ENCODE results near the gene C11orf68. TPM values are rescaled to one million over a fixed set of nuclear protein-coding genes. Genes with fewer than 3 reads are reported as not detected.
"Not testable (repeated sequence)": the region's sequence is repeated elsewhere in the genome, so short reads cannot be mapped to it uniquely, and the experiment has no call there.

The C11orf68 gene
- total RNA-seq = 35.2 TPM
- long read RNA-seq, transcript C11orf68-202 (2 exons, 1,559 nt) = major isoform, 22 of 42 reads
- long read RNA-seq, transcript C11orf68-201 (2 exons, 1,619 nt) = minor isoform, 7 of 42 reads
- long read RNA-seq, transcript C11orf68-203 (1 exons, 1,528 nt) = minor isoform, 13 of 42 reads
- long read RNA-seq, partial matches to known transcripts = 0 of 42 reads
- long read RNA-seq, other reads (novel, unspliced or antisense) = 0 of 42 reads

DNA sequence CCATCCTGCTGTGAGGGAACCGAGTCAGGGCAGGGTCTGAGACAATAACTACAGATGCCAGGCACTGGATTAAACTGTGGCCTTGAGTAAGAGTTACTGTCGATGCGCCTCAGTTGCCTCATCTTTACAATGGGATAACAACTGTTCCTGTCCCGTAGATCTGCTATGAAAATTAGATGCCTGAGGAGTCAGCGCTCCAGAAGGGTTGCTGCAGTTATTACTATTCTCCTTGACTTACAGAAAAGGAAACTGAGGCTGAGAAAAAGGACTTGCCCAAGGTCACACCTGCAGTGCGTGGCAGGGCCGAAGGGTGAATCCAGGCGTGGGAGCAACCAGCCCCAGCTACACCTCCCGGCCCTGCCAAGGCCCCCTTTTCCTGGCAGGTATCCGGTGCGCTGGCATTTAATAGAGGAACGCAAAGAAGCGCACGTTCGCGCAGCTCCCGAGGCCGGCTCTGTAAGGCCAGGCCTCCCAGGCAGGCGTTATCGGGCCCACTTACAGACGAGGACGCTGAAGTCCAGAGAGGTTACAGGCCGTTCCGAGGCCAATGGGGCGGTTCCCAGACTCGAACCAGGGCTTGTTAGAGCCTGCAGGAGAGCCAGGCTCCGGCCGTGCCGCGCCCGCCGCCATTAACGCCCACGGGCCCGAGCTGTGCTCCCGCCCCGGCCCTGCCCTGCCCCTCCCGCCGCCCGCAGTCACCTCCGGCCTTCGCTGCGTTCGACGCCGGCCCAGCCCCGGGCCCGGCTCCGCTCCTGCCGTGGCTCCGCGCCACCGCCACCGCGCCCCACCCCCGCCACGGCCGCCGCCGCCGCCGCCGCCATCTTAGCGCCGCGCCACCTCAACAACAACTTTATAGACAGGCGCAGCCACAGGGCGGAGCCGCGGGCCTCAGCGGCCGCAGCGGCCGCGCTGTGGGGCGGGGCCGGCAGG lies at the start of gene C11orf68:
TSS of gene C11orf68 (minus strand) at position 852 of the 930 bp plus-strand sequence. CDS start at position 821, 31 bp downstream.
- intact Hi-C loops (cut with micrococcal nuclease) = no loop called here
- no peak for DNase-seq
- no peak for ATAC-seq

DNA sequence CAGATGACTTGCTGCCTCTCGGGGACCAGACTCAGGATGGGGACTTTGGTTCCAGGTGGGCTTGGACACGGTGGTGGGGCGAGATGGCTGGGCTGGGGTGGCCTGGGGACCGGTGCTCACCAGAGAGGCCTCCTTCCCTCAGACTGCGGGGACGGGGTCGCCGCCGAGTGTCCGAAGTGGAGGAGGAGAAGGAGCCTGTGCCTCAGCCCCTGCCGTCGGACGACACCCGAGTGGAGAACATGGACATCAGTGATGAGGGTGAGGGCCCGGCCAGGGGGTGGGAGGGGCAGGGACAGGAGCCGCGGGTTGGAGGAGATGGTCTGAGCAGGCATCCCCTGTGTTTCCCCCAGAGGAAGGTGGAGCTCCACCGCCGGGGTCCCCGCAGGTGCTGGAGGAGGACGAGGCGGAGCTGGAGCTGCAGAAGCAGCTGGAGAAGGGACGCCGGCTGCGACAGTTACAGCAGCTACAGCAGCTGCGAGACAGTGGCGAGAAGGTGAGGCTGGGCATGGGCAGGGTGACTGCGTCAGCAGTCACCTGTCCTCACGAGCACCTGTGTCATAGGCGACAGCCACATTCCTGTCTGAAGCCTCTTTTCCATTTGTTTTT lies 48.6 kb upstream of the C11orf68 start:
- intact Hi-C loops (cut with micrococcal nuclease) = no loop called here
- DNase-seq (no peak), ATAC-seq (no peak)

DNA sequence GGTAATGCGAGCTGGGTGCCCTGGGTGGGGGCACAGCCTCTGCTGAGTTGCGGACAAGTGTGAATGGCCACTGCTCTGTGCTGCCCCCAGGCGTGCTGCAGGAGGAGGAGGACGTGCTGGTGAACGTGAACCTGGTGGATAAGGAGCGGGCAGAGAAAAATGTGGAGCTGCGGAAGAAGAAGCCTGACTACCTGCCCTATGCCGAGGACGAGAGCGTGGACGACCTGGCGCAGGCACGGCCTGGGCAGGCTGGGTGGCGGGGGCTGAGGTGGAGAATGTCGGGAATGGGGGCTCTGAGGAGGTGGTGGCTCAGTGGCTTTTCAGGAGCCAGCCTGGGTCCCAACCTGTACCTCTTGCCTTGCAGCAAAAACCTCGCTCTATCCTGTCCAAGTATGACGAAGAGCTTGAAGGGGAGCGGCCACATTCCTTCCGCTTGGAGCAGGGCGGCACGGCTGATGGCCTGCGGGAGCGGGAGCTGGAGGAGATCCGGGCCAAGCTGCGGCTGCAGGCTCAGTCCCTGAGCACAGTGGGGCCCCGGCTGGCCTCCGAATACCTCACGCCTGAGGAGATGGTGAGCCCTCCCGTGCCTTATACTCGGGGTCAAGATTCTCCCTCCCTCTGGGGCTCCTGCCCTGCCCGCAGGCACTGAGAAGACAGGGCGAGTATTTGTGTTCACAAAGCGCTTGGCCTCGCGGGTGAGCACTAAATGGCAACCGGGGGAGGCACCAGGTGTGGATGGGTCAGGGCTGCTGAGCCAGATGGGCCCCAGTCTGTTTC lies 47.3 kb upstream of the C11orf68 start:
- no peak for ATAC-seq
- intact Hi-C loops (cut with micrococcal nuclease) = no loop called here
- DNase-seq = no peak

DNA sequence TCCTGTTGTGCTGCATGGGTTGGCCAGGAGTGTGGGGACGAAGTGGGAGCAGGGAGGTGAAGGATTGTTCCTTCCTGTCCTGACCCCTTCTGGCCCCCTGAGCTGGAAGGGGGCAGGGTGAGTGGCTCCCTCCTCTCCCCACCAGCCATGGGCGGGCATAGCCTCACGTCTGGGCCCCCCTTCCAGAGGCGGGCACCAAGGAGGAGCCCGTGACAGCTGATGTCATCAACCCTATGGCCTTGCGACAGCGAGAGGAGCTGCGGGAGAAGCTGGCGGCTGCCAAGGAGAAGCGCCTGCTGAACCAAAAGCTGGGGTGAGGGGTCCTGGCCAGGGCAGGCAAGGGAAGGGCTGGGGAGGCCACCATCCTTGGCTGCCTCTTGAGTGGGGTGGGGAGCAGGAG lies 46.0 kb upstream of the C11orf68 start:
- intact Hi-C loops (cut with micrococcal nuclease) = no loop called here
- ATAC-seq (no peak), DNase-seq (no peak)

DNA sequence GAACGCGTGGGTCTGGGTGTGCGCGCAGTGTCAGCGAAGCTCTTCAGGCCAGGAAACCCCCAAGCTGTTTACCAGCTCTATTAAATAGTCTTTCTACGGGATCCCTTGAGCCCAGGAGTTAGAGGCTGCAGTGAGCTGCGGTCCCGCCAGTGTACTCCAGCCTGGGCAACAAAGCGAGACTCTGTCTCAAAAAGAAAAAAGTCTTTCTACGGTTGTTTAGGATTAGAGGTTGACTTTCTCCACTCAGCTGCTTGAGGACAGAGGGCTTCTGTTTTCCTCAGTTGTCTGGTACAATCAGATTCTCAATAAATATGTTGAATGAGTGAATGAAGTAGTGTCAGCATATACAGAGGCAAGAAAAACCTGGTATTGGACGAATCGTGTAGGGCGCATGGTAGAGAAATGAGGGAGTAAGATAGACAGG lies 43.3 kb upstream of the C11orf68 start:
- intact Hi-C loops (cut with micrococcal nuclease) = no loop called here
- ATAC-seq (no peak), DNase-seq (no peak)

DNA sequence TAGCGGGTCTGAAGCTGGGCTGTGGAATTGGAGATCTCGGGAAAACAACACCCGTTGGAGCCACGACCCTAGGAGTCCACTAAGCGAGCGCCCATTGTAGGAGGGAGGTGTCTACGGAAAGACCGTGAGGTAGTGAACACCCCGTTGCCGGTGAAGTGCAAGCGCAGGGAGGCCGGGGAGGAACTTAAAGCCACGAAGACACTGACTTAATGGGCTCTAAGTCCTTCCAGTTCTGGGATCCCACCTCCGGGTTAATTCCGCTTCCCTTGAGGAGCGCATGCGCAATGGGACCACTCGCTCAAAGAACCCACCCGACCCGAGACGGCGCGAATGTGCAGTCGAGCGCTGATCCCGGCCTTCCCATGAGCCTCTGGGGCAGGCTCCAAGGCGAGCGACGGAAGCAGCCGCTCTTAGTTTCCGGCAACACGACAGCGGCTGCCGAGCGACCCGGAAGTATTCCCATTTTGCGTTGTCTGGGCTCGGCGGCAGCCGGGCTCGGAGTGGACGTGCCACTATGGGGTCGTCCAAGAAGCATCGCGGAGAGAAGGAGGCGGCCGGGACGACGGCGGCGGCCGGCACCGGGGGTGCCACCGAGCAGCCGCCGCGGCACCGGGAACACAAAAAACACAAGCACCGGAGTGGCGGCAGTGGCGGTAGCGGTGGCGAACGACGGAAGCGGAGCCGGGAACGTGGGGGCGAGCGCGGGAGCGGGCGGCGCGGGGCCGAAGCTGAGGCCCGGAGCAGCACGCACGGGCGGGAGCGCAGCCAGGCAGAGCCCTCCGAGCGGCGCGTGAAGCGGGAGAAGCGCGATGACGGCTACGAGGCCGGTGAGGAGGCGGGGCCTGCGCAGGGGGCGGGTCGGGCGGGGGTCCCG lies 42.6 kb upstream of the C11orf68 start, which contains the start of gene SART1:
TSS of gene SART1 (plus strand) at position 468 of the 874 bp plus-strand sequence. CDS start at position 515, 47 bp downstream.
- intact Hi-C loops (cut with micrococcal nuclease) = no loop called here
- peak; percentile 99 for ATAC-seq
- DNase-seq = peak; percentile 98

DNA sequence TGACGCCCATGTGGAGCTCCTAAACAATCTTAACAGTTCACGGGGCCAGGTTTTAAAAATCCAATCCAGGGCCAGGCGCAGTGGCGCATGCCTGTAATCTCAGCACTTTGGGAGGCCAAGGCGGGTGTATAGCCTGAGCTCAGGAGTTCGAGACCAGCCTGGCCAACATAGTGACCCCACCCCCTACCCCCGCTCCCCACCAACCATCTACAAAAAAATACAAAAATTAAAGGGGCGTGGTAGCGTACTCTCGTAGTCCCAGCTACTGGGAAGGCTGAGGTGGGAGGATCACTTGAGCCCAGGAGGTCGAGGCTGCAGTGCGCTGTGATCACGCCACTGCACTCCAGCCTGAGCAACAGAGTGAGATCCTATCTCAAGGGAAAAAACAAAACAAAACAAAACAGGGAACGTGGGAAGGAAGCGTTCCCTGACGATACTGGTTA lies 42.0 kb upstream of the C11orf68 start:
- DNase-seq (no peak), ATAC-seq (peak; percentile 13)
- intact Hi-C loops (cut with micrococcal nuclease) = no loop called here

DNA sequence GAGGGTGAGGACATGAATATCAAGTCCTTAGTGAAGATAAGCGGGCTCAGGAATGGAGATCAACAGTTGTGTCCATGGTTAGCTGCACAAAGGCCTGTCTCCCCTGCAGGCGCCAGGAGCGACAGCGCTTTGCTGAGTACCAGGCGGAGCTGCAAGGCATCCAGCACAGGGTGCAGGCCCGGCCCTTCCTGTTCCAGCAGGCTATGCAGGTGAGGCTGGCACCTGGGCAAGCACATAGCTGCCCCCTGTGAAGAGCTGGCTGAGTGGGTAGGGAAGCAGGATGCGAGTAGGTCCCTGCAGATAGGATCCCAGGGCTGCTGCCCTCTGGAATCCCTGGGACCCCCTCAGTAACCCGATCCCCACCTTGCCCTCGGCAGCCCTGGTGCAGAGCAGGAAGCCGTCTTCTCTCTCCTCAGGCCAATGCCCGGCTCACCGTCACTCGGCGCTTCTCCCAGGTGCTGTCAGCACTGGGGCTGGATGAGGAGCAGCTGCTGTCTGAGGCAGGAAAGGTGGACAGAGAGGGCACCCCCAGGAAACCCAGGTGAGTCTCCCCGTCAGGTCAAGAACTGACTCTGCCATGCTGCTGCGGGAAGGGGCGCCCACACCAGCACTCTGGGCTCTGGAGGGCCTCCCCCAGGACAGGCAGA lies 40.0 kb upstream of the C11orf68 start:
- no peak for ATAC-seq
- DNase-seq = no peak
- intact Hi-C loops (cut with micrococcal nuclease) = no loop called here

DNA sequence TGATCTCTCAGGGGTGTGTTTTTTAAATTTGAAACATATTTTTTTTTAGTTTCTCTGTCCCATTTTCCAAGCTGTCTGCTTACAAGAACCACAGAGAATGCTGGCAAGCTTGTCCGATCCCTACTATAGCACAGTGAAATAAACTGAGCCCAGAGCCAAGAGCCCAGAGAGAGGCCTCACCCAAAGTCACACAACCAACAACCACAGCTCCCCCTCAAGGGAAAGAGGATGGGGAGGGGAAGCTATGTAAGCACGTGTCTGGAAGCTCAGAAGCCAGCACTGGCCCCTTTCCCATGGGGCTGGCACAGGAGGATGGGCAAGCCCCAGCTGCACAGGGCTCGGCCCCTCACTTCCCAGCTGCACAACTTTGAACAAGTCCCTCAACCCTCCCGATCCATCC lies 39.4 kb upstream of the C11orf68 start:
- ATAC-seq = no peak
- intact Hi-C loops (cut with micrococcal nuclease) = no loop called here
- no peak for DNase-seq

DNA sequence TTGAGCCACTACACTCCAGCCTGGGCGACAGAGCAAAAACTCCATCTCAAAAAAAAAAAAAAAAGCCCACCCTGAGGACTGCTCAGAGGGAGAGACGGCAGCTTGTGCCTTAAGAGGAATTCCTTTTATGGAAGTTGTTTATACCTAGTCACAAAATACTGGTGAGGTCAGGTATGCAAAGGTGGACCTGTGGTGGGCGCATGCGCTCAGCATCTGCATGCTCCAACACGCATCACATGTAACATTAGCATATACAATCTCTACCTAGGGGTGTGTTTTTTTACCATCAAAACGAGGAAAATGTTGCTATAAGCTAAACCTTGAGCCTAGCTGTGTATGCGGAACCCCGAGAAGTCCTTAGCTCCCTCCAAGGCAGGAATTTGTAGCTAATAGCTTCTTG lies 35.9 kb upstream of the C11orf68 start:
- ATAC-seq (no peak), DNase-seq (no peak)
- intact Hi-C loops (cut with micrococcal nuclease) = no loop called here

DNA sequence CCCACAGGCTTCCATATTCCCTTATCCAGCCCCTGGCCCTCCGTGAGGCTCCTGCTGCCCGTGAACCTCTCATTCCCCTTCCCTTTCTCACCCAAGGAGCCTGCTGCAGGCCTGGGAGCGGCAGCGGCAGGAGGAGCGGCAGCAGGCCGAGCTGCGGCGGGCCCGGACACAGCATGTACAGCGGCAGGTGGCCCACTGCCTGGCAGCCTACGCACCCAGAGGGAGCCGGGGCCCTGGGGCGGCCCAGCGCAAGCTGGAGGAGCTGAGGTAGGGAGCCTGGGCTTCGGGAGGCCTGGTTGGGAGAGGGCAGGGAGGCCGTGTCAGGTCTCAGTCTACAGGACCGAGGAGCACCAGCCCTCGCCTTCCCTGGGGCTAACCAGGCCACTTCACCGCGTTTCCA lies 34.6 kb upstream of the C11orf68 start:
- intact Hi-C loops (cut with micrococcal nuclease) = no loop called here
- no peak for ATAC-seq
- DNase-seq = no peak

DNA sequence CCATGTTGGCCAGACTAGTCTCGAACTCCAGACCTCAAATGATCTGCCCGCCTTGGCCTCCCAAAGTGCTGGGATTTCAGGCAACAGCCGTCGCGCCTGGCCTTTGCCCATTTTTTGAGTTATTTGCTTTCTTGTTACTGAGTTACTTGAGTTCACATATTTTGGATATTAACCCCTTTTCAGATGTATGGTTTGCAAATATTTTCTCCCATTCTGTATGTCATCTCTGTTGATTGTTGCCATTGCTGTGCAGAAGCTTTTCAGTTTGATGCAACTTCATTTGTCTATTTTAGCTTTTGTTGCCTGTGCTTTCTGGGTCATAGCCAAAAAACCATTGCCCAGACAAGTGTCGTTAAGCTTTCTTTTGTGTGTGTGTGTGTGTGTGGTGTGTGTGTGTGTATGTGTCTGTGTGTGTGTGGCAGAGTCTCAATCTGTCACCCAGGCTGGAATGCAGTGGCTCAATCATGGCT lies 33.2 kb upstream of the C11orf68 start:
- intact Hi-C loops (cut with micrococcal nuclease) = no loop called here
- DNase-seq (no peak), ATAC-seq (no peak)

DNA sequence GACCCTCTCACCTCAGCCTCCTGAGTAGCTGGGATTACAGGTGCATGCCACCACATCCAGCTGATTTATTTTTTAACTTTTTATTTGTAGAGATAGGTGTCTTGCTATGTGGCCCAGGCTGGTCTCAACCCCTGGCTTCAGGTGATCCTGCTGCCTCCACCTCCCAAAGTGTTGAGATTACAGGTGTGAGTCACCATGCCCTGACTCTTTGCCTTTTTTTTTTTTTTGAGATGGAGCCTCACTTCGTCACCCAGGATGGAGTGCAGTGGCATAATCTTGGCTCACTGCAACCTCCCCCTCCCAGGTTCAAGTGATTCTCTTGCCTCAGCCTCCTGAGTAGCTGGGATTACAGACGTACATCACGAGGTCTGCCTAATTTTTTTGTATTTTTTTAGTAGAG lies 32.8 kb upstream of the C11orf68 start:
- DNase-seq; ATAC-seq; intact Hi-C loops (cut with micrococcal nuclease): not testable (repeated sequence)

DNA sequence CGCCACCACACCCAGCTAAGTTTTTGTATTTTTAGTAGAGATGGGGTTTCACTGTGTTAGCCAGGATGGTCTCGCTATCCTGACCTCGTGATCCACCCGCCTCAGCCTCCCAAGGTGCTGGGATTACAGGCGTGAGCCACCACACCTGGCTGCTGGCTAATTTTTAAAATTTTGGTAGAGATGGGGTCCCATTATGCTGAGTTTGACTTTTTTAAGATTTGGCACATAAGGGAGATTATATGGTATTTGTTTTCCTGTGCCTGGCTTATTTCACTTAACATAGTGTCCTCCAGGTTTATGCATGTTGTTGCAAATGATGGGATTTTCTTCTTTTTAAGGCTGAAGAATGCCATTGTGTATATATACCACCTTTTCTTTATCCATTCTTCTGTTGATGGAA lies 31.8 kb upstream of the C11orf68 start:
- intact Hi-C loops (cut with micrococcal nuclease); ATAC-seq; DNase-seq: not testable (repeated sequence)

DNA sequence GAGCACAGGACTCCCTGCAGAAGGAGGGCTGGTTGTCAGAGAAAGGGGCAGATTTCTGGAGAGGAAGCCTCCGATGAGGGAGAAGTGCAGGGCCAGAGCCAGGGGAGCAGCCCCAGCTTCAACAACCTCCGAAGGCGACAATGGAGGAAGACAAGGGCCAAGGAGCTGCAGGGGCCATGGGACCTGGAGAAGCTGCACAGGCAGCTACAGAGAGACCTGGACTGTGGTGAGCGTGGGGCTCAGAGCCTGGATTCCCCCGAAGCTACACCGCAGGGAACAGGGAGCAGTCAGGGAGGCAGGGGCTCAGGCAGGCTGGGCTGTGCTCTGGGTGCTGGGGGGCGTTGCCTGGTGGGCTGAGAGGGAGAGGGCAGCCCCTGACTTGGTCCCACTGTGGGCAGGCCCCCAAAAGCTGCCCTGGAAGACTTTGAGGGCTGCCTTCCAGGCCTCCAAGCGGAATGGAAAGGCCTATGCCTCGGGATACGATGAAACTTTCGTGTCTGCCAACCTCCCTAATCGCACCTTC lies 28.8 kb upstream of the C11orf68 start:
- DNase-seq = no peak
- intact Hi-C loops (cut with micrococcal nuclease) = no loop called here

DNA sequence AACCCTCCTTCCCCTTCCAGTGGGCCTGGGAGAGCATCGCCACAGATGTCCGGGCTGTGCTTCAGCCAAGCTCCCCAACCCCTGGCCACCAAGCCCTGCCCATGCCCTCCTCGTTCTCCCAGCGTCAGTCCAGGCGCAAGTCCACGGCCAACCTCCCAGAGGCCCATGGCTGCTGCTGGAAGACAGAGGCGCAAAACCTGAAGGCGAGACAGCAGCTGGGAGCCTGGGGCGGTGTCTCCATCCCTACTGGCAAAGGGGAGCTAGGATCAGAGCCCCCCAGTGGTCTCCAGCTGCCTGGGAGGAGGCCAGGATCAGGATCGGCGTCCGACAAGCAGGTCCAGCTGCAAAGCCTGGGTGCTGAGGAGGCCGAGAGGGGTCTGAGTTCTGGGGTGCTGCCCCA lies 28.3 kb upstream of the C11orf68 start:
- ATAC-seq (no peak), DNase-seq (no peak)
- intact Hi-C loops (cut with micrococcal nuclease) = no loop called here

More for the DNA sequence above, 28.8 kb upstream of the C11orf68 start:
- no peak for ATAC-seq

DNA sequence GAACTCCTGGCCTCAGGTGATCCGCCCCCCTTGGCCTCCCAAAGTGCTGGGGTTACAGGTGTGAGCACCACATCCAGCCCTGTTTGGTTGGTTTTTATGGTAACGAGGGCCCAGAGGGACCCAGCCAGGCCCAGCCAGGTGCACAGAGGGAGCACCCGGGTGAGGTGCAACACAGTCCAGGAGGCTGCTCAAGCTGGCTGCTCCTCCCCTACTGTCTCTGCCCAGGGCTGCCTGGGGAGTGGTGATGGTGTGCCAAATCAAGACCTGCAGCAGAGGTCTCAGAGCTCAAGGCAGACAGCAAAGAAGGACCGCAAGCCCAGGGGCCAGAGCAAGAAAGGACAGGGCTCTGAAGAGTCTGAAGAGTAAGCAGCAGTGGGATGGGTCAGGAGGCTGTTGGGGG lies 27.8 kb upstream of the C11orf68 start:
- intact Hi-C loops (cut with micrococcal nuclease) = no loop called here
- DNase-seq = no peak
- no peak for ATAC-seq
